Stimulated activated CD4-positive, alpha-beta T cell treated with anti-CD3 and anti-CD28 coated beads, Interleukin-1b, Interleukin-23, amount 100 ng/mL, for 24 hours (primary cell): ENCODE results near the gene ARHGAP24.
"Not testable (repeated sequence)": the region's sequence is repeated elsewhere in the genome, so short reads cannot be mapped to it uniquely, and the experiment has no call there.

Source experiments
- DNase-seq, 4 experiments: peaks; one replicate each; pipeline ENCODE4 v3.0.0-alpha.2; 2020; ENCODE audit warnings: low read depth in 4 of 4, low spot score in 1 of 4

ARHGAP24 gene

DNA sequence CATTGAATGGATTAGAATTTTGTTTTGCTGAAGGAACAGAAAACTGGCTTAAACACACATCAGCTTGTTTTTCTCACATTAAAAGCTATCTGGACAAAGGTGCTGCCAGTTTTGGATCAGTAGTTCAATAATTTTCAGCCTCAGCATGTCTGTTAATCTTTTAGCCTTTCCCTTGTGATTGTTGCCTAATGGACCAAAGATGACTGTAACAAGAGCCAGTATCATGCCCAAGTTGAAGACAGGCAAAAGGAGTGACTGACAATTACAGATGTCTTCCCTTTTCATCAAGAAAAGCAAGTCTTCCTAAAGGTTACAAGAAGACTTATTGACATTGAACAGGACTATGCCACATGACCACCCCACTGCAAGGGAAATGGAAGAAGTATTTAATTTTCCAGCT is 465.2 kb downstream of the ARHGAP24 start:
- no peak for DNase-seq

DNA sequence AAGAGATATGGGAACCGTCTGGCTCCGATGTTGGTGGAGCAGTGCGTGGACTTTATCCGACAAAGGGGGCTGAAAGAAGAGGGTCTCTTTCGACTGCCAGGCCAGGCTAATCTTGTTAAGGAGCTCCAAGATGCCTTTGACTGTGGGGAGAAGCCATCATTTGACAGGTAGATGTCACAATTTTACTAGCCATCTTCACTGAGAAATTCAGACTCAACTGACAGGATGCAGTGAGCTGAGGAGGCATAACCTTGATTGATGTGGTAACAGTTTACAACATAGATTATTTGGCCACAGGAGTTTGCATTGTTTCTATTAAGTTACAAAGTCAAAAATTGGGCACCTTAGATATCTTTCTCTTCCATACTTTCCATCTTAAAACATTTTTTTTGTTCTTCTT is 467.2 kb downstream of the ARHGAP24 start:
- DNase-seq = no peak

DNA sequence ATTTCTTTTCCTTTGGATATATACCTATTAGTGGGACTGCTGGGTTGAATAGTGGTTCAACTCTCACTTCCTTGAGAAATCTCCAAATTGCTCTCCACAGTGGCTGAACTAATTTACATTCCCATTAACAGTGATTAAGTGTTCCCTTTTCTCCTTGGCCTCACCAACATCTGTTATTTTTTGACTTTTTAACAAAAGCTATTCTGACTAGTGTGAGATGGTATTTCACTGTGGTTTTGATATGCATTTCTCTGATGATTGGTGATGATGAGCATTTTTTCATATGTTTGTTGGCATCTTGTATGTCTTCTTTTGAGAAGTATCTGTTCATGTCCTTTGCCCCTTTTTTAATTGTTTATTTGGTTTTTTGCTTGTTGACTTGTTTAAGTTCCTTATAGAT is 471.9 kb downstream of the ARHGAP24 start:
- no peak for DNase-seq

DNA sequence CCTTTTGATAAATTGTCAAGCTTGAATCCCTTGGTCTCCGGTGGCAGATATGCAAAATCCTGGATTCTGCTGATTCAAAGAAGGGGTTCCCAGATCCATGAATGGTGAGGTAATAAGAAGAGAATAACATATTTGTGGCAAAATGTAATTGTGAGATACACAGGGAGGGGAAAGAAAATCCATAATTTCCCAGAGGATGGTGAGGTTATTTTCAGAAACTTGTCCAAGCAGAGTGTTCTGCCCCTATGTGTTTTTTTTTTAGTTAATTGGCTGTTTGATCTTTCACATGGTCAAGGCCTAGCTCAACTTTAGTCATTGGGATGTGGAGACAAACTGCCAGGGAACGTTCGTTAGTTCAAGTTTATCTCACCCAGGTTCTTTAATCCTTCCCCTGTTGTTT is 476.1 kb downstream of the ARHGAP24 start:
- no peak for DNase-seq

DNA sequence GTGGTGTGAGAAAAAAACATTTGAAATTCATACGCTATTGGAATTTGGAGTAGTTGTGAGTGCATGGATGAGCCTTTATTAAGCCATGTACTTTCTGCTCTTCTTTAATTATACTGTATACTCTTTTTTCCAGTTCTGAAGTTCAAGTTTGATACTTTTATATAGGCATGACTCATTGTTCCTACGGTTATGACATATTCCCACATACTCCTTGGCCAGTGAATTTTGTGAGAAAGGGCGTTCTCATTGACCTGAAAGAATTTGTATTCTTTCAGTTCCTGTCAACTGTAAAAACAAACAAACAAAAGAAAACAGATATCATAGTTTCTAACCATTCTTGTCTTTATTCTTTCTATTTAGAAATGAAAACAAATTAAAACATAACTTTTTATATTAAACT is 477.6 kb downstream of the ARHGAP24 start:
- DNase-seq = no peak

DNA sequence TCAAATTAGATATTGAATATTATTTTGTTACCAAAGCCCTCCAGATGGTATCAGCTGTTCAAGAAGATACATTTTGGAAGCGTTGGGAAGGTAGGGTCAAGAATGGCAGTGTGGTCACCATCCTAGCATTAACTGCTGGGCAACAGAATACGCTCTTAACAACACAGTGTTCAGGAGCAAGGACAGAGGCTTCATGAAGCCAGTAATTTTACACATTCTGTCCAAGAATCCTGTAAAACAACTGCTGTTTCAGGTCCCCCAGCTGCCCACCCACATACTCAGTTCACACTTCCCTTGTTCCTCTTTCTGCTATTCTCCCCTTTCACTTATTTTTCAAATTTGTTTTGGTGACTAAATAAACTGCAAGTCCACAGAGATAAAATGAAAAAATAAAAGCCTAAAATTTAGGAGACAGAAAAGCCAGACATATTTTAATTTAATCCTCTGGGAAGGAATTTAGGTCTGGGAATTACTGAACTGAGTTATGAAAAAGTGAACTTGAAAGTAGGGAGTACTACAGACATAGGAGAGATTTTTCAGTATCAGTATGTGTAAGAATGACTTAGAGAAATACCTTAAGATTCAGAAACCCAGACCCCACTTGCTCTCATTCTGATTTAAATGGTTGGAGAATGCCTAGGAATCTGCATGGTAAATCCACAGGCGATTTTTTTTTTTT is 478.2 kb downstream of the ARHGAP24 start:
- no peak for DNase-seq

DNA sequence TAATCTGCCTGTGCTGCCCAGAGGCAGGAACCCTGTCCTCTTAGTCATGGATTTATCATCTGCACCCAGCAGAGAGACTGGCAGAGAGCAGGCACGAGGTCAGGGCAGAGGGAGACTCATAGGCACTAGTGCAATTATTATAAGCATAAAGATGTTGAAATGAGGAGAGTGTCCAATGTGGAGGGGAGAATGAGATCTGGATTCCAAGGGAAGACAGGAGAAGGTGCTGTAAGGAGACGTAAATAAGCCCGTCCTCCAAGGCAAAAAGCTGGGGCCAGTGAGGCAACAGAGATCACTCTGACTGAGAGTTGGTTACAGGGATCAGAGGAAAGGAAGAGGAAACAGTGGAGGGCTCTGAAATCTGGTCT is 478.7 kb downstream of the ARHGAP24 start:
- no peak for DNase-seq

DNA sequence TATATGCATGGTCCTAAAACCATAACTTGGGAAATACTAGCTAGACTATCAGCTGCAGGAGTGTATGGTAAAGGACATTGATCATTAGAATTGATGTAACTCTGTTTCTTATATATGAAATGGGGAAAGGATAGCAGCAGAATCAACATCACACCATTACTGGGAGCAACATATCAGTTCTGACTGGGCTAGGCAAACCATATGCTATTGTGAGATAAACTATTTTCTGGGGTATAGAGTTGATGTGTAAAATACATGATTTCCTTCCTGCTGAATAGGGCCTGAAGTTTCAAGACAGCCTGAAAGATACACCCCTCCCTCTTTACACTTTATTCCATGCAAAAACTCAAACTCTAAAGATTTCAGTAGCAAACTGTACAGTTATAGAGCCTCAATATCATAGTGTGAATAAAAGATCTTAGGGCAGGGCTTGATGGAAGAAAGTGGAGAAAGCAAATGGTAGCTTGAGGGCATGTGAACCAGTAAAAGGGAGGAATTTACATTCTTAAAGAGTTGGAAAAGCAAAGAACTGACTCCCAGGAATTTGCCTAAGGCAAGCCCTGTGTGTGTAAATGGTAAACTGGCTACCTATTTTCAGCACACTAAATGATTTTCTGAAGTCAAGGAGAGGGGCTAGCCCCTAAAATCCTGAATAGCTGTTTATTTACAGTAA is 480.8 kb downstream of the ARHGAP24 start:
- DNase-seq = no peak

DNA sequence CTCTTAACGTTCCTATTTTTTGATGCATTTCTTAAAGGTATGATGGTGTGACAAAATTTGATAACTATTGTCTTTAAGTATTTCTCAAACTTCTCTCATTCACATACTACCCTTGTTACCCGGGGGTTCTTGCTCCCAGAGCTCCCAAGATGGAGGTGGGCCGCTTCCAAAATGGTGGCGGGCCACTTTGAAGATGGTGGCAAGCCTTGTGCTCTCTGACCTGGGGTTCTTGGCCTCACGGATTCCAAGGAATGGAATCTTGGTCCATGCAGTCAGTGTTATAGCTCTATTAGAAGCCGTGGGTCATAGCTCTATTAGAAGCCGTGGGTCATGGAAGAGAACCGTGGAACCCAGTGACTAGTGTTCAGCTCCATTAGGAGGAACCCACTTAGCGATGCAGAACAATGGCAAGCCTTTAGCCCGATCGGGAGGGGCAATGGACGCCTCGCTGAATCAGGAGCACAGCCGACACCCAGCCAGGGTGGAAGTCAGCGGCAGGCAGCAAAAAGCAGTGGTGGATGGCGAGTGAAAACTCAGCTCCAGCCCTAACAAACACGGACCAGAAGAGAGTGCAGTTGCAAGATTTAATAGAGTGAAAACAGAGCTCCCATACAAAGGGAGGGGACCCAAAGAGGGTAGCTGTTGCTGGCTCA is 481.5 kb downstream of the ARHGAP24 start:
- DNase-seq = no peak

DNA sequence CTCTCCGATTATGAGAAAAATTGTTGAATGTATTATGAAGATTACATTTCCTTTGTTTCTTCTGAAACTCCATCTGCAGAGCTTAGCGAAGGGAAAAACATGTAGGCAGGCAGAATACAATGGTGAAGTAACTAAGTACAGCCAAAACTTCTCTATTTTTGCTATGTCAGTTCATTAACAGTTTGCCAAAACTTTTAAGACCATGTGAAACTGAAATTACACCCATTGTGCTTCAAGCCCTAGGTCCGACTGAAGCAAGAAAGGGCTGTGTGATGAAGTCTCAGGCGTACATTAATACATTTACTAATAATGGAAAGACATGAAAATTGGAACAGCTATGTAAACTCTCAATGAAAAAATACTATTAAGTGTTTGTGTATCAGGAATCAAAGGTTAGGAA is 486.9 kb downstream of the ARHGAP24 start:
- DNase-seq = no peak

DNA sequence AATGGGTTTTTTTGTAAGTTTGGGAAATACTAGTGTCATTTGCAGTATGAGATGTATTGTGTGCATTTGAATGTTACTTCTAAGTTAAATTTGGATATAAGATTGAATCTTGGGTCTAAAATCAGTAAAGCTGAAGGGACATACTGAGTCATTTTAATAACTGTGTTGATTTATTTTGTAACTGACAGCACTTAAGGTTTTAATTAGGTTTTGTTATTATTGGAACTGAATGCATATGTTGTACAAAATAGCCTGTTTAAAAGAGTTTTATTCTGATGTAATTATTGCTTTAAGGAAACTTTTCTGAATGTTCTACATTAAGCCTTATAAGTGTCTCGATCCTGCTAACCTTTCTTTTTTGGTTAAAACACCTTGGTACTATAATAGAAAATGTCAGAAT is 488.3 kb downstream of the ARHGAP24 start:
- no peak for DNase-seq

DNA sequence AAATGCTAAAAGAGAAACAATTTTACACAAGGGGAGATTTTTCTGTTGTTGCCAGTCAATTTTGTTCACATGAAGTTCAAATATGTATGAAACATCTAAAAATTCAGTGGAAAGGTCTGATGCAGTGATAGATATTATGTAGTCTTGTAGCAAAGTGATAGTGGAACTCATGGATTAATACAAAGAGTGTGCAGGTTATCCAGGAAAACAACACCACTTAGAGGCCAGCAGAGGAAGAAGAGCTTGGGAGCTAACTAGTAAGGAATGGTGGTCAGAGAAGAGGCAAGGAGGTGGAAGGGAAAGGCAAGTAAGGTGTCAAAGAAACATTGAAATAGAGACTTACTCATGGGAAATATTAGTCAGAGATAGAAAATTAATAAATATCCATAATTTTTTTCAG is 489.3 kb downstream of the ARHGAP24 start:
- no peak for DNase-seq

DNA sequence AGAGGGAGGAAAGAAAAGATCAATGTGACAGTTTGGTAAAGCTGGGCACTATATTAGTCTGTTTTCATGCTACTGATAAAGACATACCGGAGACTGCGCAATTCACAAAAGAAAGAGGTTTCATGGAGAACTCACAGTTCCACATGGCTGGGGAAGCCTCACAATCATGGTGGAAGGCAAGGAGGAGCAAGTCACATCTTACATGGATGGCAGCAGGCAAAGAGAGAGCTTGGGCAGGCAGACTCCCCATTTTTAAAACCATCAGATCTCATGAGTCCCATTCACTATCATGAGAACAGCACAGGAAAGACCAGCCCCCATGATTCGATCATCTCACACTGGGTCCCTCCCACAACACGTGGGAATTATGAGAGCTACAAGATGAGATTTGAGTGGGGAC is 490.1 kb downstream of the ARHGAP24 start:
- DNase-seq = not testable (repeated sequence)

DNA sequence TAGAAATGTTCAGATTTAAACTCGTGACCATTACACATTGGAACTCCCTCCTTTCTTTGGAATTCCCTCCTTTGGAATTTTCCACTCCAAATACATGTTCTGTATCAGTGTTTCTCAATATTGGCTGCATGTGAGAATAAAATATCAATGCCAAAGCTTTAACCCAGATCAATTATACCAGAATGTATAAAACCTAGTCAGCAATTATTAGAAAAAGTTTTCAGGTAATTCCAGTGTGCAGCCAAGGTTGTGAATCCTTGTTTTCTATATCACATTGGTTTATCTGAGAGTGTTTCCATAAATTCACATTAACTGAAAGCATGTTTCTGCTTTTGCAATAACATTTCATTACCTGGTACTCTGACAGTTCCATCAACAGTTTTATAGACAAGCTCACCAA is 490.6 kb downstream of the ARHGAP24 start:
- no peak for DNase-seq

DNA sequence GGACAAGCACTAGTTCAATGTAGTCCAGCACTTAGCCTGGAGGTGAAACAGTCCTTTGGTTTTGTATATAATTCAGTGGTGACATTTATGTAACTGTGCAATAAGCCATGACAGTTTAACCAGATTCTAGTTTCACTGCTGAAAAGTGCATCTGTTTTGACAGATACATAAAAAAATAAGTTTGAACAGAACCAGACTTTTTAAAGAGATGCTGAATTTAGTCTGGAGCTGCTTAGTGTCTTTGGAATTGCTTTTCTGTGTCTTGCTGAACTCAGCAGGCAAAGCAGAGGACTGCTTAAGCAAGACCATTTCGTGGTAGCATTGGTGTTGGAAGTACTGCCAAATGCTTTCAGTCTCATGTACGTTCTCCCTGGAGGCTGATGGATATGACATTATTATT is 491.4 kb downstream of the ARHGAP24 start:
- DNase-seq = no peak

DNA sequence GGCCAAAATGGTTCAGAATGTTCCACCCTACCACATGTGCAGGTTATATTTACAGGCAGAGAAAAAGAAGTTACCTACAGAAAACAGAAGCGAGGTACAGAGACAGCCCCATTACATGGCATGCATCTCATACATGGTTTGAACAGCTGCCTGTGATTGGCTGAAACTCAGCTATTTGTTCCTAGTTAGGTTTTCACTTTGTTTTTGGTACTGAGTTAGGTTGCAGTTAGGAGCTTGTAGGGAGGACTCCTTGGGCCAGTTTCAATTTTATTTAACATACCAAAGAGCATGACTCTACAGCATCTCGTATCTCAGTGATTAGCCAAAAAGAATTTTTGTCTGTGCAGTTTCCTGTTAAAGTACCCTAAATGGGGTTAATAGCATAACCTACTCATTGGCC is 492.9 kb downstream of the ARHGAP24 start:
- DNase-seq = no peak

DNA sequence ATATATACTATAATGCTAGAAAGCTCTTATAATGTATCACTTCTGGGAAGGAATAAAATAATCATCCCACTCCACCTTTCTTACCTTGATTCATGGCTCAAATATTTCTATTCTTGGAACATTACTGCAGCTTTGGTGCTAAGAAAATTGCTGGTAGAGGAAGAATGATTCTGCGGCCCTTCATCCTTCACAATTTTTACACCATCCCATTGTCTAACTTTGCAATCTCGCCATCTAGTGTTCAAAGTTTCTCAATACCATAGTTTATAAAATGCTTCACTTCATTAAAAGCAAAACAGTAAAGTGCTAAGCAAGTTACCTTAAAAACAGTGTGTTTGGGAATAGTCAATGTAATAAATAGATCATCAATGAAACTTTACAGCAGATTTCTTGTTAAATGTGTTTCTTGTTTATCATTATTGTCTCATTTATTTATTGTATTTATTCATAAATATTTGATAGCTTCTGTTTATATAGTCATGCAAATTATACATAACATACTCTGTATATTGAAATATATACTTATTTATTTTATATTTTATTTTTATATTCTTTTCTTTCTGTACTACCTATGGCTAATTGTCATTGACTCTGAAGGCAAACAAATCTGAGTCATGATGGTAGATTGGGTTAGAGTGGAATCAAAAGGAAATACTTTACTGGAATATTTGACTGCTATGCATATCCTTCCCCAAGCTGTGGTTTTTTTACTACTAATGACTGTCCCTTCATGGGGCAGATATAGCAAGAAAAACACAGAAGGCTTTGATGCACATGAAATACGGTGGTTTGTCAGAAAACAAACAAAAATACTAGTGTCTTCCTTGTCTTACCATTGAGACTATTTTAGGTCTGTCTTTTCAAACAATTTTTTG is 494.2 kb downstream of the ARHGAP24 start:
- DNase-seq = no peak

DNA sequence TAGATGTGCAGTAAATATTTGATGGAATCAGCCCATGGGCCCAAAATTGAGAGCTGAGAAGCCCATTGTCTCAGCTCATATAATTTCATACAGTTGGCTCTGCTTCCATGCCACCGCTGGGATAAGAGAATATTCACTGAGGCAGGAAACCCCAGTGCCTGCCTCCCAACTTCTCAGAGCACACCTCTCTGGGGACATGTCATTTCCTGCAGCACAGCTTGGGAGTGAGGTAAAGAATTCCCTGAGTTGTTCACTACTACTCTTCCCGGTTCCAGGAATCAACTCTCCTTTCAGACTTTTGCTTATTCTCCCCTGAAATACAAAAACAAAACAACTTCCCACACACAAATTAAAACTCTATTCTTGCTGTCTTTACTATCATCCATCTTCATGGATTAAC is 495.6 kb downstream of the ARHGAP24 start:
- no peak for DNase-seq

DNA sequence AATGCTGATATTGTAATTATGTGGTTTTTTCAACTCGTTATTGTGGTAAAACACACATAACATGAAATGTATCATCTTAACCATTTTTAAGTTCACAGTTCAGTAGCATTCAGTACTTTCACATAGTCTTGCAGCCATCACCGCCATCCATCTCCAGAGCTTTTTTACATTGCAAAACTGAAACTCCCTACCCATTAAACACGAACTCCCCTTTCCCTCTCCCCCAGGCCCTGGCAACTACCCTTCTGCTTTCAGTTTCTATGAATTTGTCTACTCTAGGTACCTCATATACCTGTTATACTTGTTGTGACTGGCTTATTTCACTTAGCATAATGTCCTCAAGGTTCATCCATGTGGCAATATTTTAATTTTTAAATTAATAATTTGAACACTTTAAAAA is 504.3 kb downstream of the ARHGAP24 start:
- DNase-seq = no peak

DNA sequence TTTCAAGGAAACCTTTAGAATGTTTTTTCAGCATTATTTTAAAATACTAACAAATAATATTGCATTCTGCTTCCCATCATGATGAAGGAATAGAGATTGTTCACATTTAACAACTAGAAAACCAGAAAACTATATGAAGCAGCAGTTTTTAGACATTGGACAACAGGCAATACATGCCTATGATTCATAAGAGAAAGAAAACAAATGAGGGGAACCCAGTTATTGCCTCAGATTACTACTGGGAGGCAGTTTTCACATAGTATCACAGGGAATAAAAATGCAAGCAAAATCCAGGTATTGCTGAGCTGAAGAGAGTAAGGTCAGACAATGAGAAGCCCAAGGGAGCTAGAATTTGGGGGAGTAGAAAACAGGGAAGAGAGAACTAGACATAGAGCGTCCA is 511.3 kb downstream of the ARHGAP24 start:
- no peak for DNase-seq

DNA sequence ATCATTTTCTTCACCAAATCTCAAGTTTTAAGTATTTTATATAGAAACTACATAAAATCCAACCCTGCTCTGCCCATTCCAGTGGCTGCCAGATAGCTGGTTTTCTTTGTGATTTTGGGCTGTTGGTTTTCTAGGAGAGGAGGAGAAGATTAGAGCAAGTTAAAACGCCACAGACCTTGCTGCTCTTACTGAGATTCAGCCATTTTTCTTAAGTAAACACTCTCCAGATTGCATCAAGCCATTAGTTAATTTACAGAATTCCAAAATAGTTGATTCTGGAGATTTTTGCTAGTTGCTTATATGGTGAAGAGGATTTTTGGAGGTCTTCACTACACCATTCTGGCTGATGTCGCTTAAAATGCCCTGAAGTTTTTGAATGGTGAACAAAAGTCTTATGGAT is 518.7 kb downstream of the ARHGAP24 start:
- DNase-seq = no peak

DNA sequence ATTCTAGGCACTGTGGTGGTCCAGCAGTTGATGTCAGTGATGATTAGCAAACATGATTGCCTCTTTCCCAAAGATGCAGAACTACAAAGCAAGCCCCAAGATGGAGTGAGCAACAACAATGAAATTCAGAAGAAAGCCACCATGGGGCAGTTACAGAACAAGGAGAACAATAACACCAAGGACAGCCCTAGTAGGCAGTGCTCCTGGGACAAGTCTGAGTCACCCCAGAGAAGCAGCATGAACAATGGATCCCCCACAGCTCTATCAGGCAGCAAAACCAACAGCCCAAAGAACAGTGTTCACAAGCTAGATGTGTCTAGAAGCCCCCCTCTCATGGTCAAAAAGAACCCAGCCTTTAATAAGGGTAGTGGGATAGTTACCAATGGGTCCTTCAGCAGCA is 519.6 kb downstream of the ARHGAP24 start:
- no peak for DNase-seq
